SU-DHL-6 (cell line): Measurements from ENCODE around the gene MAP4K2.

ENCODE experiments used
- EZH2phosphoT487 ChIP-seq: fragments of 200-600 bp; sonication (generic), shearing (Covaris generic); conservative IDR thresholded peaks from 2 replicates; pipeline ENCODE4 v1.6.1; 2018; ENCODE audit warnings: mild to moderate bottlenecking, antibody characterized with exemption, low read length, moderate library complexity, mixed read lengths
- TF ChIP-seq, protein P1 (sequence below): fragments of 200-600 bp; sonication (generic); IDR thresholded peaks from one replicate; pipeline ENCODE4 v1.5.1; 2017; ENCODE audit warnings: antibody characterized with exemption, mild to moderate bottlenecking, low read length, moderate library complexity; ENCODE audit not compliant: insufficient read depth, poor library complexity, severe bottlenecking

DNA sequence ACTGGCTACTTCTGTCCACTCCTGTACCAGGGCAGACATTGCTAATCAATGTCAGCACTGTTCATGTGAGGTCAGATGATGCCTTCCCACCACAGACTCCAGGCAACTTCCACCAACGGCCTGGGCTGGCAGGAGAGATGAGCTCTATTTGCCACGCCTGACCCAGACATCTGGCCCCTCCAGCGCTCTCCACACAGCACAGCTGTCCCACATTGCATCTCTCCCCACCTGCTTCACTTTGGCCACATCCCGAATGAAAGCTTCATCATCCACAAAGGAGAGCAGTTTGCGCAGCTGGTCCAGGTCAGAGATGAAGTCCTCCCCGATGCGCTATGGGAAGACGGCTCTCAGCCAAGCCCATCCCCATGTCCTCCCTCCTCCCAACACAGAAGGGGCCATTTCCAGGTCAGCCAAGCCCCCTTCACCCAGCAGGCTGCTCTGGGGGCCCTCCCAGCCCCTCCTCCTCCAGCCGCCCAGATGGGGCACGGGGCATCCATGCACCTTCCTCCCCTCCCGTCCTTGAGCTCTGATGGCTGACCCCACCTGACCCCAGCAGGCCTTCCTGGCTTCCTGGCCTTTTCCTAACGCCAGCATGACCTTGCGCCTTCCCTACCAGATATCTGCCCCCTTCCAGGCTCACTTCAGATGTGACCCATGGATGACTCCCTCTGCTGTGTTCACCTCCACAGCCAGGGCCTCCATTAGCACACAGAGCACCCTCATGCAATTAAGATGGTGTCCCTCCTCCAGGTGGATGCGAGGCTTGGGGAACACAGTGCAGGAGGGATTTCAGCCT, 50.6 kb downstream of the MAP4K2 start:
- TF ChIP-seq, protein P1, sequence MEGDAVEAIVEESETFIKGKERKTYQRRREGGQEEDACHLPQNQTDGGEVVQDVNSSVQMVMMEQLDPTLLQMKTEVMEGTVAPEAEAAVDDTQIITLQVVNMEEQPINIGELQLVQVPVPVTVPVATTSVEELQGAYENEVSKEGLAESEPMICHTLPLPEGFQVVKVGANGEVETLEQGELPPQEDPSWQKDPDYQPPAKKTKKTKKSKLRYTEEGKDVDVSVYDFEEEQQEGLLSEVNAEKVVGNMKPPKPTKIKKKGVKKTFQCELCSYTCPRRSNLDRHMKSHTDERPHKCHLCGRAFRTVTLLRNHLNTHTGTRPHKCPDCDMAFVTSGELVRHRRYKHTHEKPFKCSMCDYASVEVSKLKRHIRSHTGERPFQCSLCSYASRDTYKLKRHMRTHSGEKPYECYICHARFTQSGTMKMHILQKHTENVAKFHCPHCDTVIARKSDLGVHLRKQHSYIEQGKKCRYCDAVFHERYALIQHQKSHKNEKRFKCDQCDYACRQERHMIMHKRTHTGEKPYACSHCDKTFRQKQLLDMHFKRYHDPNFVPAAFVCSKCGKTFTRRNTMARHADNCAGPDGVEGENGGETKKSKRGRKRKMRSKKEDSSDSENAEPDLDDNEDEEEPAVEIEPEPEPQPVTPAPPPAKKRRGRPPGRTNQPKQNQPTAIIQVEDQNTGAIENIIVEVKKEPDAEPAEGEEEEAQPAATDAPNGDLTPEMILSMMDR: no peak
- TF ChIP-seq EZH2phosphoT487: no peak
